PC-3 (cell line): ENCODE results near the gene ADAMTS9. TPM values are rescaled to one million over a fixed set of nuclear protein-coding genes. Genes with fewer than 3 reads are reported as not detected.

Experiments used
- ATAC-seq: fragments of 200-7000 bp; cut with Tn5 transposase; 2 replicates; pipeline ENCODE4 v1.9.1; 2020; ENCODE audit warnings: mild to moderate bottlenecking, moderate library complexity
- BruUV-seq: library from RNA; stranded (reverse); fragments of 400-500 nt; replicated peaks from 2 replicates; lab custom pipeline; 2021; lab: Mats Ljungman, UMichigan
- CTCF ChIA-PET: fragments of 300-600 bp; sonication (Branson Sonifier 250); formaldehyde crosslinking; loops from one replicate; lab custom pipeline; 2022; ENCODE audit warnings: antibody characterized with exemption; lab: Charles Lee
- POLR2A ChIA-PET: fragments of 300-600 bp; sonication (Branson Sonifier 250); formaldehyde crosslinking; loops from one replicate; lab custom pipeline; 2022; ENCODE audit warnings: antibody characterized with exemption; ENCODE audit not compliant: unreplicated experiment; lab: Charles Lee
- DNase-seq: peaks from one replicate; pipeline ENCODE4 v3.0.0-alpha.2; 2015
- H2AFZ ChIP-seq: fragments of 300-600 bp; sonication (generic); 2 replicates; pipeline ENCODE4 v1.6.0; 2016; ENCODE audit warnings: antibody characterized with exemption, low read length
- H3F3A ChIP-seq: fragments of 300-600 bp; sonication (generic); one replicate; pipeline ENCODE4 v1.6.0; 2017; ENCODE audit warnings: antibody characterized with exemption, low read length, control low read depth, mild to moderate bottlenecking; ENCODE audit not compliant: unreplicated experiment
- H3K27ac ChIP-seq: fragments of 300-600 bp; sonication (generic); 2 replicates; pipeline ENCODE4 v1.5.1; 2016; ENCODE audit warnings: mild to moderate bottlenecking, low read length
- H3K27me3 ChIP-seq: fragments of 300-600 bp; sonication (generic); 2 replicates; pipeline ENCODE4 v1.6.1; 2016; ENCODE audit warnings: low read length, mixed read lengths
- H3K36me3 ChIP-seq: fragments of 300-600 bp; sonication (generic); 2 replicates; pipeline ENCODE4 v1.6.1; 2016; ENCODE audit warnings: low read depth, mixed run types, low read length, mixed read lengths
- H3K4me1 ChIP-seq: fragments of 300-600 bp; sonication (generic); 2 replicates; pipeline ENCODE4 v1.5.1; 2016; ENCODE audit warnings: low read length; ENCODE audit not compliant: insufficient read depth
- H3K4me2 ChIP-seq: fragments of 300-600 bp; sonication (generic); 2 replicates; pipeline ENCODE4 v1.6.0; 2016; ENCODE audit warnings: low read length
- H3K4me3 ChIP-seq: fragments of 300-600 bp; sonication (generic); 2 replicates; pipeline ENCODE4 v1.5.1; 2016; ENCODE audit warnings: mild to moderate bottlenecking, low read length, mixed read lengths
- H3K79me2 ChIP-seq: fragments of 300-600 bp; sonication (generic); 2 replicates; pipeline ENCODE4 v1.6.1; 2017; ENCODE audit warnings: low read length, mixed read lengths
- H3K9ac ChIP-seq: fragments of 300-600 bp; sonication (generic); 2 replicates; pipeline ENCODE4 v1.6.0; 2016; ENCODE audit warnings: mild to moderate bottlenecking, low read length
- H3K9me2 ChIP-seq: fragments of 300-600 bp; sonication (generic); replicated peaks from 2 replicates; pipeline ENCODE4 v1.6.1; 2016; ENCODE audit warnings: mixed run types, low read length, mixed read lengths
- H3K9me3 ChIP-seq: fragments of 300-600 bp; sonication (generic); 2 replicates; pipeline ENCODE4 v1.6.1; 2016; ENCODE audit warnings: low read length, mixed read lengths
- H4K20me1 ChIP-seq: fragments of 300-600 bp; sonication (generic); 2 replicates; pipeline ENCODE4 v1.6.1; 2016; ENCODE audit warnings: low read length, mixed read lengths
- EZH2 ChIP-seq: fragments of 300-600 bp; sonication (generic); IDR thresholded peaks from one replicate; pipeline ENCODE4 v1.6.1; 2017; ENCODE audit warnings: antibody characterized with exemption, mild to moderate bottlenecking, low read length; ENCODE audit not compliant: unreplicated experiment
- EZH2phosphoT487 ChIP-seq: fragments of 300-600 bp; sonication (generic); IDR thresholded peaks from 2 replicates; pipeline ENCODE4 v1.6.1; 2018; ENCODE audit warnings: mild to moderate bottlenecking, antibody characterized with exemption, low read length, borderline replicate concordance
- intact Hi-C: fragments of 100-400 bp; cut with micrococcal nuclease; formaldehyde crosslinking; loops from 2 replicates; pipeline ENCODE4 v1.9.0; 2023
- total RNA-seq: library from RNA; depleted of rRNA; stranded (reverse); fragments of >200 nt; gene quantifications from 2 replicates; pipeline ENCODE4 v1.2.3, GENCODE V29; 2014
- TF ChIP-seq, protein P1 (sequence below): fragments of 300-600 bp; sonication (generic); conservative IDR thresholded peaks from 2 replicates; pipeline ENCODE4 v1.5.1; 2017; ENCODE audit warnings: antibody characterized with exemption, low read depth, mild to moderate bottlenecking, low read length

The ADAMTS9 gene
- total RNA-seq, 1 experiment from 2014 or later: 0.55 TPM

GRCh38 chr3:64491843-64492242 is 196.0 kb downstream of the ADAMTS9 start:
- Histone ChIP-seq H4K20me1 (no peaks in the 10 kb centered on the region), H3K79me2 (no peaks in the 10 kb centered on the region)
- CTCF ChIA-PET: no interaction called here

GRCh38 chr3:64490180-64490724 is 197.5 kb downstream of the ADAMTS9 start:
- CTCF ChIA-PET: no interaction called here
- H3K9me2 ChIP-seq: no peaks in the 10 kb centered on the region
- POLR2A ChIA-PET: no interaction called here
- no peaks in the 10 kb centered on the region for H3K79me2 ChIP-seq
- no peak for ATAC-seq
- H2AFZ ChIP-seq: no peak overlapping the region
- no peak overlapping the region for H3K9ac ChIP-seq
- no peak for DNase-seq
- H3F3A ChIP-seq: no peaks in the 10 kb centered on the region
- no peaks in the 10 kb centered on the region for H3K4me1 ChIP-seq
- no peaks in the 10 kb centered on the region for H3K36me3 ChIP-seq
- intact Hi-C loops: no loop called here
- no peaks in the 10 kb centered on the region for H3K9me3 ChIP-seq
- H3K4me3 ChIP-seq: no peak overlapping the region
- H4K20me1 ChIP-seq: no peaks in the 10 kb centered on the region
- no peak overlapping the region for H3K27ac ChIP-seq
- 0 out of 2 replicates have a peak, but pooled peaks cover 8% of the 10 kb centered on the region for H3K27me3 ChIP-seq
- no TSS peak for BruUV-seq
- no peak overlapping the region for H3K4me2 ChIP-seq
- TF ChIP-seq, protein P1, sequence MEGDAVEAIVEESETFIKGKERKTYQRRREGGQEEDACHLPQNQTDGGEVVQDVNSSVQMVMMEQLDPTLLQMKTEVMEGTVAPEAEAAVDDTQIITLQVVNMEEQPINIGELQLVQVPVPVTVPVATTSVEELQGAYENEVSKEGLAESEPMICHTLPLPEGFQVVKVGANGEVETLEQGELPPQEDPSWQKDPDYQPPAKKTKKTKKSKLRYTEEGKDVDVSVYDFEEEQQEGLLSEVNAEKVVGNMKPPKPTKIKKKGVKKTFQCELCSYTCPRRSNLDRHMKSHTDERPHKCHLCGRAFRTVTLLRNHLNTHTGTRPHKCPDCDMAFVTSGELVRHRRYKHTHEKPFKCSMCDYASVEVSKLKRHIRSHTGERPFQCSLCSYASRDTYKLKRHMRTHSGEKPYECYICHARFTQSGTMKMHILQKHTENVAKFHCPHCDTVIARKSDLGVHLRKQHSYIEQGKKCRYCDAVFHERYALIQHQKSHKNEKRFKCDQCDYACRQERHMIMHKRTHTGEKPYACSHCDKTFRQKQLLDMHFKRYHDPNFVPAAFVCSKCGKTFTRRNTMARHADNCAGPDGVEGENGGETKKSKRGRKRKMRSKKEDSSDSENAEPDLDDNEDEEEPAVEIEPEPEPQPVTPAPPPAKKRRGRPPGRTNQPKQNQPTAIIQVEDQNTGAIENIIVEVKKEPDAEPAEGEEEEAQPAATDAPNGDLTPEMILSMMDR: no peak
- TF ChIP-seq EZH2 (no peak), EZH2phosphoT487 (no peak)

More at GRCh38 chr3:64491843-64492242, 196.0 kb downstream of the ADAMTS9 start:
- ATAC-seq (no peak), DNase-seq (no peak)
- no peaks in the 10 kb centered on the region for H3K9me2 ChIP-seq
- no peaks in the 10 kb centered on the region for H3F3A ChIP-seq
- no peak overlapping the region for H3K4me2 ChIP-seq
- no peaks in the 10 kb centered on the region for H3K9me3 ChIP-seq
- POLR2A ChIA-PET: no interaction called here
- intact Hi-C loops: no loop called here
- H2AFZ ChIP-seq: no peak overlapping the region
- no peaks in the 10 kb centered on the region for H3K4me1 ChIP-seq
- no peak overlapping the region for H3K27ac ChIP-seq
- no peak overlapping the region for H3K9ac ChIP-seq
- TF ChIP-seq EZH2 (no peak), EZH2phosphoT487 (no peak)
- TF ChIP-seq, protein P1: no peak
- 0 out of 2 replicates have a peak, but pooled peaks cover 8% of the 10 kb centered on the region for H3K27me3 ChIP-seq
- no TSS peak for BruUV-seq
- H3K4me3 ChIP-seq: no peak overlapping the region
- no peaks in the 10 kb centered on the region for H3K36me3 ChIP-seq

DNA sequence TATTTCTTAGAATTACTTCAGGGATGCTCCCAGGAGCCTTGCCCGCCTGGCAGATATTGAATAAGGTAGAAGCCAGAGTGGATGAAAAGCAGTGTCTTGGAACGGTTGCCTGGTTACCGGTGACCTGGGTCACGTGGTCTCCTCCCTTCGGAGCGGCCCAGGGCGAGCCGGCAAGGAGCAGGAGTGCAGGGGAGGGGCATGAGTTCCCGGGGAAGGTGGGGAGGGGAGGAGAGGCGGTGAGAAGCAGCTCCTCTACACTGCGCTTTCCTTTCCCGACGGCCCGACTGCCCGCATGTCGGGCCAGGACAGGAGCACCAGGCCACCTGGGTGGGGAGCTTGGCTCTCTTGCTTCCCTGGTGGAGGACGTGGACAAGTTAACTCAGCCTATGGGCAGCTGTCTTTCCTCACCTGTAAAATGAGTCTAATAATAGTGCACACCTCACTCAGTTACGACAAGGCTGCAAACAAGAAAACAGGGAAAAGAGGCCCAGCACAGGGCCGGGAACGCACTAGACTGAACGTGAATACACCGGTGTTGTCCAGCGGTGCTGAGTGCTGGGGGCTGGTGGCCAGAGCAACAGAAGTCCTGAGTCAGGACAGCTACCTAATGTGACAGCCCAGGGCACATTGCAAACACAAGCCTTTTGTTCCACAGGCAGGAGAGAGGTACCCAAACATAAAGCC is 198.3 kb downstream of the ADAMTS9 start:
- ChIA-PET CTCF (no interaction called here), POLR2A (no interaction called here)
- Histone ChIP-seq H2AFZ (0 out of 2 replicates have a peak overlapping the region, but pooled peaks have one; percentile 26), H3F3A (no peaks in the 10 kb centered on the region), H3K4me1 (no peaks in the 10 kb centered on the region), H3K27me3 (0 out of 2 replicates have a peak, but pooled peaks cover 8% of the 10 kb centered on the region), H3K9me2 (no peaks in the 10 kb centered on the region), H3K9me3 (no peaks in the 10 kb centered on the region), H3K79me2 (no peaks in the 10 kb centered on the region), H4K20me1 (no peaks in the 10 kb centered on the region), H3K4me2 (no peak overlapping the region), H3K36me3 (no peaks in the 10 kb centered on the region), H3K4me3 (no peak overlapping the region), H3K9ac (no peak overlapping the region), H3K27ac (no peak overlapping the region)
- DNase-seq (no peak), ATAC-seq (no peak)
- intact Hi-C loops: loop anchor here (10.0 kb wide), 1 partner anchor 85 kb away; no protein-coding TSS in a partner anchor
- TF ChIP-seq, protein P1: no peak
- TF ChIP-seq EZH2: no peak
- no peak for TF ChIP-seq EZH2phosphoT487
- no TSS peak for BruUV-seq
